A673 (cell line): ENCODE data around the gene DCC. TPM values are rescaled to one million over a fixed set of nuclear protein-coding genes. Genes with fewer than 3 reads are reported as not detected.

Source experiments
- BruUV-seq: library from RNA; stranded (reverse); fragments of 400-500 nt; replicated peaks from 2 replicates; lab custom pipeline; 2021; lab: Mats Ljungman, UMichigan
- CTCF ChIA-PET: fragments of 300-600 bp; sonication (Branson Sonifier 250); formaldehyde crosslinking; loops from one replicate; lab custom pipeline; 2022; ENCODE audit warnings: antibody characterized with exemption; lab: Charles Lee
- POLR2A ChIA-PET: fragments of 300-600 bp; sonication (Branson Sonifier 250); formaldehyde crosslinking; loops from one replicate; lab custom pipeline; 2022; ENCODE audit warnings: antibody characterized with exemption; ENCODE audit not compliant: low non-redundant PET; lab: Charles Lee
- DNase-seq: peaks from one replicate; pipeline ENCODE4 v3.0.0-alpha.2; 2015; ENCODE audit warnings: low spot score
- H3K27ac ChIP-seq: fragments of 200-600 bp; sonication (generic); 2 replicates; pipeline ENCODE4 v1.5.1; 2016; ENCODE audit warnings: mixed run types, low read depth, mild to moderate bottlenecking, mixed read lengths, antibody characterized with exemption, low read length; ENCODE audit not compliant: poor library complexity, severe bottlenecking
- H3K27me3 ChIP-seq: fragments of 200-600 bp; sonication (generic); replicated peaks from 2 replicates; pipeline ENCODE4 v1.6.1; 2017; ENCODE audit warnings: mixed run types, low read depth, mild to moderate bottlenecking, mixed read lengths, antibody characterized with exemption, low read length; ENCODE audit not compliant: insufficient read depth, poor library complexity
- H3K36me3 ChIP-seq: fragments of 200-600 bp; sonication (generic); 2 replicates; pipeline ENCODE4 v1.6.1; 2016; ENCODE audit warnings: mixed run types, mild to moderate bottlenecking, mixed read lengths, antibody characterized with exemption, low read length; ENCODE audit not compliant: insufficient read depth, poor library complexity, severe bottlenecking
- H3K4me1 ChIP-seq: fragments of 200-600 bp; sonication (generic); 2 replicates; pipeline ENCODE4 v1.6.1; 2017; ENCODE audit warnings: mixed run types, mild to moderate bottlenecking, mixed read lengths, antibody characterized with exemption, low read length; ENCODE audit not compliant: insufficient read depth, poor library complexity, severe bottlenecking
- H3K4me3 ChIP-seq: fragments of 200-600 bp; sonication (generic); 2 replicates; pipeline ENCODE4 v1.5.1; 2016; ENCODE audit warnings: low read depth, mixed run types, mild to moderate bottlenecking, mixed read lengths, low read length; ENCODE audit not compliant: poor library complexity, severe bottlenecking
- H3K9me3 ChIP-seq: fragments of 200-600 bp; sonication (generic); 2 replicates; pipeline ENCODE4 v1.6.1; 2016; ENCODE audit warnings: mixed run types, low read depth, mild to moderate bottlenecking, mixed read lengths, antibody characterized with exemption, low read length; ENCODE audit not compliant: poor library complexity, severe bottlenecking
- EZH2 ChIP-seq: fragments of 200-600 bp; sonication (generic); IDR thresholded peaks from 2 replicates; pipeline ENCODE4 v1.6.1; 2017; ENCODE audit warnings: borderline replicate concordance, low read depth, mild to moderate bottlenecking, mixed read lengths, antibody characterized with exemption, low read length; ENCODE audit not compliant: poor library complexity, severe bottlenecking
- intact Hi-C: fragments of 100-400 bp; cut with micrococcal nuclease; formaldehyde crosslinking; loops from one replicate; pipeline ENCODE4 v1.10.0; 2022; ENCODE audit not compliant: unreplicated experiment
- total RNA-seq: library from RNA; stranded (reverse); gene quantifications from 2 replicates; pipeline ENCODE4 v1.2.3, GENCODE V29; 2021
- TF ChIP-seq, protein P1 (sequence below): fragments of 300-800, 200-600 bp; sonication (generic); conservative IDR thresholded peaks from 2 replicates; pipeline ENCODE4 v1.5.1; 2017; ENCODE audit warnings: low read depth, mild to moderate bottlenecking, antibody characterized with exemption, low read length, moderate library complexity, mixed read lengths

Gene DCC
- total RNA-seq, 1 experiment from 2014 or later = 93.0 TPM

DNA sequence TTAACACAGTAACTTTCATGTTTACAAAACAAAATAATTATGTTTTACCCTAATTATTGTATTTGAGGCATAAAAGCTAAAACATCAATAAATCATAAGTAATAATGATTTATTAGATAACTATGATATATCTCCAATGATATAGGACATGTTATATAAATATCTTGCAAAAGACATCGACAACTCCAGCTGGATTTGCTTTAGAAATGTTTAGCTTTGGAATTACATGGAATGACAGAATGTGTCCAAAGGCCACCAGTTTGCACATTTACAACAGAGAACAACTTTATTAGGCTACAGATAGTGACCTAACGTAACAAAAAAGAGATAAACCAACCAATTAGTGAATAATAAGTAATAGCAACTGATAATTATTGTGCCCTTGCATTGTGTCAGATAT, 475.7 kb downstream of the DCC start:
- Histone ChIP-seq H3K27me3 (no peaks in the 10 kb centered on the region), H3K36me3 (no peaks in the 10 kb centered on the region), H3K27ac (no peak overlapping the region), H3K4me3 (no peak overlapping the region), H3K4me1 (no peaks in the 10 kb centered on the region), H3K9me3 (no peaks in the 10 kb centered on the region)
- no TSS peak for BruUV-seq
- no peak for DNase-seq
- intact Hi-C loops = no loop called here
- ChIA-PET POLR2A (no interaction called here), CTCF (no interaction called here)
- TF ChIP-seq EZH2 = no peak
- TF ChIP-seq, protein P1, sequence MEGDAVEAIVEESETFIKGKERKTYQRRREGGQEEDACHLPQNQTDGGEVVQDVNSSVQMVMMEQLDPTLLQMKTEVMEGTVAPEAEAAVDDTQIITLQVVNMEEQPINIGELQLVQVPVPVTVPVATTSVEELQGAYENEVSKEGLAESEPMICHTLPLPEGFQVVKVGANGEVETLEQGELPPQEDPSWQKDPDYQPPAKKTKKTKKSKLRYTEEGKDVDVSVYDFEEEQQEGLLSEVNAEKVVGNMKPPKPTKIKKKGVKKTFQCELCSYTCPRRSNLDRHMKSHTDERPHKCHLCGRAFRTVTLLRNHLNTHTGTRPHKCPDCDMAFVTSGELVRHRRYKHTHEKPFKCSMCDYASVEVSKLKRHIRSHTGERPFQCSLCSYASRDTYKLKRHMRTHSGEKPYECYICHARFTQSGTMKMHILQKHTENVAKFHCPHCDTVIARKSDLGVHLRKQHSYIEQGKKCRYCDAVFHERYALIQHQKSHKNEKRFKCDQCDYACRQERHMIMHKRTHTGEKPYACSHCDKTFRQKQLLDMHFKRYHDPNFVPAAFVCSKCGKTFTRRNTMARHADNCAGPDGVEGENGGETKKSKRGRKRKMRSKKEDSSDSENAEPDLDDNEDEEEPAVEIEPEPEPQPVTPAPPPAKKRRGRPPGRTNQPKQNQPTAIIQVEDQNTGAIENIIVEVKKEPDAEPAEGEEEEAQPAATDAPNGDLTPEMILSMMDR = no peak

DNA sequence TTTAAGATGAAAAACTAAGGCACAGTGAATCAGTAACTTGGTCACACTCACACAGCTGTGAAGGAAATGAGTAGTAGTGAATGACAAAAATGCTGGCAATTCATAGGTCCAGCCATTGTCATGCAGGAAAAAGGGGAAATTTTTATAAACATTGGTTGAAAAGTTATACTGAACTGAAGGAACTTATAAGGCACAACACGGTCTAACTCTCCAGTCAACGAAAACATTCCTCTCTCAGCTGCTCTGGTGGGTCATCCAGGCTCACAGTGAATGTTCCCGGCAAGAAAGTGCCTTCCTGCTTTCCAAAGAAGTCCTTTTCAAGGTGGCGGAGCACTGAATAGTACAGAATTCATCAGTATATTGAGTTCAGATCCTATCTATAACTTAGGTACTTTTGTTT, 476.1 kb downstream of the DCC start:
- ChIA-PET POLR2A (no interaction called here), CTCF (no interaction called here)
- no peak overlapping the region for H3K27ac ChIP-seq
- no peaks in the 10 kb centered on the region for H3K9me3 ChIP-seq
- BruUV-seq = no TSS peak
- intact Hi-C loops = no loop called here
- no peak overlapping the region for H3K4me3 ChIP-seq
- no peaks in the 10 kb centered on the region for H3K27me3 ChIP-seq
- DNase-seq = no peak
- TF ChIP-seq, protein P1 = no peak
- no peak for TF ChIP-seq EZH2
- H3K4me1 ChIP-seq = no peaks in the 10 kb centered on the region
- no peaks in the 10 kb centered on the region for H3K36me3 ChIP-seq

DNA sequence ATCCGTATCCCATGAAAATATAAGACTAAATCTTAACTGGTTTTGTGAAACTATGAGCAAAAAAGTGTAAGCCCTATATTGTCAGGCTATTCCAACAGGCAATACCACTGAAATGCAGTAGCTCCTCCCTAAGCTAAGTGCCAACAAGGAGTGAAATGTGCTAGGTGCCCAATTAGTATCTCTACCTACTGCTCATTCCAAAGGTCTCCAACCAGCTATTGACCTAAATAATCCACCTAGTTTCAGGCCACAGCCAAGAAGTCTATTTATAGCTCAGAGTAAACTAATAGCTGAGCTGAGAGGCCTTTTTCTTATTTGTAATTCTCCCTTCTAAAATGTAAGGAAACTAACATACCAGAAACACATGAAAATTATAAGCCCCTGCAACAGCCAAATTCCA, 482.2 kb downstream of the DCC start:
- CTCF ChIA-PET = no interaction called here
- no peaks in the 10 kb centered on the region for H3K36me3 ChIP-seq
- no peaks in the 10 kb centered on the region for H3K9me3 ChIP-seq
- no peak for DNase-seq
- no peaks in the 10 kb centered on the region for H3K4me1 ChIP-seq
- no TSS peak for BruUV-seq
- no peak overlapping the region for H3K27ac ChIP-seq
- H3K4me3 ChIP-seq = no peak overlapping the region
- POLR2A ChIA-PET = no interaction called here
- no peaks in the 10 kb centered on the region for H3K27me3 ChIP-seq
- TF ChIP-seq, protein P1 = no peak
- no peak for TF ChIP-seq EZH2
- intact Hi-C loops = no loop called here
